Neural cell (in vitro differentiated cells): ENCODE measurements around the gene FOXC2.

Experiments used
- CTCF ChIP-seq: fragments of 450-650 bp; IDR thresholded peaks from 2 replicates; pipeline ENCODE4 v1.5.1; 2014; ENCODE audit warnings: antibody characterized with exemption, mild to moderate bottlenecking, moderate library complexity; ENCODE audit not compliant: poor library complexity, severe bottlenecking
- EP300 ChIP-seq: fragments of 450-650 bp; conservative IDR thresholded peaks from 2 replicates; pipeline ENCODE4 v1.6.1; 2014; ENCODE audit warnings: antibody characterized with exemption, mild to moderate bottlenecking, moderate library complexity; ENCODE audit not compliant: poor library complexity, severe bottlenecking
- EZH2 ChIP-seq: fragments of 200-600, 300-800 bp; shearing (Covaris generic), sonication (generic); IDR thresholded peaks from 2 replicates; pipeline ENCODE4 v1.6.1; 2014; ENCODE audit warnings: antibody characterized with exemption, low read length, borderline replicate concordance, mild to moderate bottlenecking; ENCODE audit not compliant: insufficient read depth, poor library complexity, severe bottlenecking
- MXI1 ChIP-seq: fragments of 450-650 bp; conservative IDR thresholded peaks from 2 replicates; pipeline ENCODE4 v1.6.1; 2014; ENCODE audit warnings: antibody characterized with exemption, mild to moderate bottlenecking; ENCODE audit not compliant: poor library complexity, severe bottlenecking
- POLR2AphosphoS5 ChIP-seq: IDR thresholded peaks from 2 replicates; pipeline ENCODE4 v1.6.1; 2012
- RAD21 ChIP-seq: fragments of 450-650 bp; conservative IDR thresholded peaks from 2 replicates; pipeline ENCODE4 v1.6.1; 2014; ENCODE audit warnings: antibody characterized with exemption, mild to moderate bottlenecking, moderate library complexity
- TAF1 ChIP-seq: IDR thresholded peaks from 2 replicates; pipeline ENCODE4 v1.6.1; 2012; ENCODE audit warnings: low read depth
- TF ChIP-seq, protein P1 (sequence below): IDR thresholded peaks from 2 replicates; pipeline ENCODE4 v1.6.1; 2012; ENCODE audit warnings: borderline replicate concordance

GRCh38 chr16:86574646-86575045 lies 8.0 kb downstream of the FOXC2 start:
- TF ChIP-seq CTCF (no peak), EZH2 (no peak), POLR2AphosphoS5 (no peak), RAD21 (no peak), EP300 (no peak), TAF1 (no peak), MXI1 (no peak)
- TF ChIP-seq, protein P1, sequence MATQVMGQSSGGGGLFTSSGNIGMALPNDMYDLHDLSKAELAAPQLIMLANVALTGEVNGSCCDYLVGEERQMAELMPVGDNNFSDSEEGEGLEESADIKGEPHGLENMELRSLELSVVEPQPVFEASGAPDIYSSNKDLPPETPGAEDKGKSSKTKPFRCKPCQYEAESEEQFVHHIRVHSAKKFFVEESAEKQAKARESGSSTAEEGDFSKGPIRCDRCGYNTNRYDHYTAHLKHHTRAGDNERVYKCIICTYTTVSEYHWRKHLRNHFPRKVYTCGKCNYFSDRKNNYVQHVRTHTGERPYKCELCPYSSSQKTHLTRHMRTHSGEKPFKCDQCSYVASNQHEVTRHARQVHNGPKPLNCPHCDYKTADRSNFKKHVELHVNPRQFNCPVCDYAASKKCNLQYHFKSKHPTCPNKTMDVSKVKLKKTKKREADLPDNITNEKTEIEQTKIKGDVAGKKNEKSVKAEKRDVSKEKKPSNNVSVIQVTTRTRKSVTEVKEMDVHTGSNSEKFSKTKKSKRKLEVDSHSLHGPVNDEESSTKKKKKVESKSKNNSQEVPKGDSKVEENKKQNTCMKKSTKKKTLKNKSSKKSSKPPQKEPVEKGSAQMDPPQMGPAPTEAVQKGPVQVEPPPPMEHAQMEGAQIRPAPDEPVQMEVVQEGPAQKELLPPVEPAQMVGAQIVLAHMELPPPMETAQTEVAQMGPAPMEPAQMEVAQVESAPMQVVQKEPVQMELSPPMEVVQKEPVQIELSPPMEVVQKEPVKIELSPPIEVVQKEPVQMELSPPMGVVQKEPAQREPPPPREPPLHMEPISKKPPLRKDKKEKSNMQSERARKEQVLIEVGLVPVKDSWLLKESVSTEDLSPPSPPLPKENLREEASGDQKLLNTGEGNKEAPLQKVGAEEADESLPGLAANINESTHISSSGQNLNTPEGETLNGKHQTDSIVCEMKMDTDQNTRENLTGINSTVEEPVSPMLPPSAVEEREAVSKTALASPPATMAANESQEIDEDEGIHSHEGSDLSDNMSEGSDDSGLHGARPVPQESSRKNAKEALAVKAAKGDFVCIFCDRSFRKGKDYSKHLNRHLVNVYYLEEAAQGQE: no peak
